ENCODE measurements around the gene GP1BA.

- TF ChIP-seq SP1 (IDR thresholded peaks at IDR 0.05) = no peak
- TF ChIP-seq FOXK2 (IDR thresholded peaks at IDR 0.05) = no peak
- no peak for TF ChIP-seq BHLHE40 (IDR thresholded peaks at IDR 0.05; ENCODE audit: borderline replicate concordance)
- no peak for TF ChIP-seq ELF4 (IDR thresholded peaks at IDR 0.05)
- no peak for TF ChIP-seq SUZ12 (IDR thresholded peaks at IDR 0.05)
- TF ChIP-seq HDGF (IDR thresholded peaks at IDR 0.05; ENCODE audit: borderline replicate concordance) = no peak
- no peak for TF ChIP-seq CTBP1 (IDR thresholded peaks at IDR 0.05; ENCODE audit: borderline replicate concordance)
- TF ChIP-seq ZNF384 (IDR thresholded peaks at IDR 0.05) = no peak
- no peak for TF ChIP-seq LEF1 (IDR thresholded peaks at IDR 0.05; ENCODE audit: borderline replicate concordance)
- TF ChIP-seq L3MBTL2 (conservative IDR thresholded peaks at IDR 0.05) = no peak
- no peak for TF ChIP-seq FOXM1 (IDR thresholded peaks at IDR 0.05; ENCODE audit: borderline replicate concordance)
Observed at GRCh38 chr17:4893721-4894560, 38.1 kb upstream of the GP1BA start.
